HUES6 (cell line): ENCODE measurements around the gene UBB.

Source experiments
- H3K27ac ChIP-seq: 2 replicates; pipeline ENCODE4 v1.7.0; 2013; ENCODE audit warnings: low read depth, mild to moderate bottlenecking, low read length, inconsistent platforms
- H3K27me3 ChIP-seq: 2 replicates; pipeline ENCODE4 v1.6.1; 2013; ENCODE audit warnings: low read length; ENCODE audit not compliant: control insufficient read depth, insufficient read depth
- H3K36me3 ChIP-seq: 2 replicates; pipeline ENCODE4 v1.6.1; 2013; ENCODE audit warnings: low read length; ENCODE audit not compliant: control insufficient read depth, insufficient read depth
- H3K4me1 ChIP-seq: 2 replicates; pipeline ENCODE4 v1.6.1; 2013; ENCODE audit warnings: low read length; ENCODE audit not compliant: control insufficient read depth, insufficient read depth
- H3K4me3 ChIP-seq: 2 replicates; pipeline ENCODE4 v1.5.1; 2013; ENCODE audit warnings: low read depth, low read length
- H3K9ac ChIP-seq: one replicate; pipeline ENCODE4 v1.6.1; 2013; ENCODE audit warnings: mild to moderate bottlenecking, low read length
- H3K9me3 ChIP-seq: 2 replicates; pipeline ENCODE4 v1.6.1; 2013; ENCODE audit warnings: low read depth, low read length; ENCODE audit not compliant: control insufficient read depth, insufficient read depth

UBB gene

GRCh38 chr17:16380640-16381495 is at the start of gene UBB:
Gene UBB (plus strand): TSS chr17:16381091. CDS start chr17:16381908, 817 bp downstream.
- H3K36me3 ChIP-seq: peaks cover 21% of the 10 kb centered on the region
- H3K4me1 ChIP-seq: peaks cover 4% of the 10 kb centered on the region; the same call in 1 of the 2 replicates
- H3K27ac ChIP-seq: peak within 1 kb of the TSS; percentile 99

GRCh38 chr17:16338391-16338790 is 42.5 kb upstream of the UBB start:
- H3K36me3 ChIP-seq: peaks cover 13% of the 10 kb centered on the region
- H3K4me3 ChIP-seq: no peak overlapping the region

More at GRCh38 chr17:16380640-16381495, at the start of gene UBB:
- Histone ChIP-seq H3K9ac (peak within 1 kb of the TSS; percentile 98), H3K4me3 (peak within 1 kb of the TSS; percentile 75), H3K9me3 (no peaks in the 10 kb centered on the region), H3K27me3 (no peaks in the 10 kb centered on the region)

GRCh38 chr17:16339402-16339801 is 41.5 kb upstream of the UBB start:
- Histone ChIP-seq H3K9me3 (no peaks in the 10 kb centered on the region), H3K4me3 (no peak overlapping the region), H3K9ac (no peak overlapping the region), H3K36me3 (peaks cover 23% of the 10 kb centered on the region), H3K4me1 (no peaks in the 10 kb centered on the region), H3K27ac (no peak overlapping the region), H3K27me3 (no peaks in the 10 kb centered on the region)

More at GRCh38 chr17:16338391-16338790, 42.5 kb upstream of the UBB start:
- Histone ChIP-seq H3K9ac (no peak overlapping the region), H3K9me3 (no peaks in the 10 kb centered on the region), H3K4me1 (no peaks in the 10 kb centered on the region), H3K27ac (no peak overlapping the region), H3K27me3 (no peaks in the 10 kb centered on the region)

- Histone ChIP-seq H3K4me3 (no peak overlapping the region), H3K4me1 (no peaks in the 10 kb centered on the region), H3K27me3 (no peaks in the 10 kb centered on the region), H3K9ac (no peak overlapping the region), H3K36me3 (peaks cover 24% of the 10 kb centered on the region), H3K27ac (no peak overlapping the region), H3K9me3 (no peaks in the 10 kb centered on the region)
These were observed 40.9 kb upstream of the UBB start for GRCh38 chr17:16339959-16340358.

GRCh38 chr17:16342979-16343378 is 37.9 kb upstream of the UBB start:
- Histone ChIP-seq H3K27me3 (no peaks in the 10 kb centered on the region), H3K27ac (no peak overlapping the region), H3K9me3 (no peaks in the 10 kb centered on the region), H3K4me3 (no peak overlapping the region), H3K36me3 (peaks cover 47% of the 10 kb centered on the region), H3K4me1 (no peaks in the 10 kb centered on the region), H3K9ac (no peak overlapping the region)

- peaks cover 53% of the 10 kb centered on the region for H3K36me3 ChIP-seq
- no peaks in the 10 kb centered on the region for H3K27me3 ChIP-seq
- no peaks in the 10 kb centered on the region for H3K9me3 ChIP-seq
- H3K9ac ChIP-seq: no peak overlapping the region
- H3K27ac ChIP-seq: no peak overlapping the region
- no peak overlapping the region for H3K4me3 ChIP-seq
- H3K4me1 ChIP-seq: no peaks in the 10 kb centered on the region
These were observed 37.3 kb upstream of the UBB start for GRCh38 chr17:16343569-16343968.

GRCh38 chr17:16345565-16345964 is 35.3 kb upstream of the UBB start:
- Histone ChIP-seq H3K36me3 (peaks cover 66% of the 10 kb centered on the region), H3K27me3 (no peaks in the 10 kb centered on the region)

GRCh38 chr17:16346721-16347271 is 34.1 kb upstream of the UBB start:
- H3K4me3 ChIP-seq: no peak overlapping the region
- H3K4me1 ChIP-seq: peaks cover 7% of the 10 kb centered on the region
- H3K9me3 ChIP-seq: no peaks in the 10 kb centered on the region
- no peaks in the 10 kb centered on the region for H3K27me3 ChIP-seq
- no peak overlapping the region for H3K9ac ChIP-seq
- peaks cover 66% of the 10 kb centered on the region for H3K36me3 ChIP-seq
- no peak overlapping the region for H3K27ac ChIP-seq

More at GRCh38 chr17:16345565-16345964, 35.3 kb upstream of the UBB start:
- H3K9me3 ChIP-seq: no peaks in the 10 kb centered on the region
- no peaks in the 10 kb centered on the region for H3K4me1 ChIP-seq
- H3K27ac ChIP-seq: no peak overlapping the region
- no peak overlapping the region for H3K4me3 ChIP-seq
- H3K9ac ChIP-seq: no peak overlapping the region

- Histone ChIP-seq H3K27ac (no peak overlapping the region), H3K4me1 (peaks cover 8% of the 10 kb centered on the region), H3K36me3 (peaks cover 51% of the 10 kb centered on the region), H3K9me3 (no peaks in the 10 kb centered on the region), H3K27me3 (no peaks in the 10 kb centered on the region), H3K9ac (no peak overlapping the region), H3K4me3 (no peak overlapping the region)
These were observed 32.3 kb upstream of the UBB start for GRCh38 chr17:16348586-16348985.

GRCh38 chr17:16349431-16349830 is 31.5 kb upstream of the UBB start:
- H3K9ac ChIP-seq: no peak overlapping the region
- no peak overlapping the region for H3K27ac ChIP-seq
- peaks cover 8% of the 10 kb centered on the region for H3K4me1 ChIP-seq
- H3K4me3 ChIP-seq: no peak overlapping the region
- H3K36me3 ChIP-seq: peaks cover 43% of the 10 kb centered on the region
- H3K9me3 ChIP-seq: no peaks in the 10 kb centered on the region
- no peaks in the 10 kb centered on the region for H3K27me3 ChIP-seq

GRCh38 chr17:16351831-16352230 is 29.1 kb upstream of the UBB start:
- H3K4me3 ChIP-seq: peak overlapping the region; percentile 78
- H3K36me3 ChIP-seq: peaks cover 30% of the 10 kb centered on the region
- peak overlapping the region; percentile 91 for H3K9ac ChIP-seq
- peaks cover 12% of the 10 kb centered on the region for H3K4me1 ChIP-seq
- no peaks in the 10 kb centered on the region for H3K9me3 ChIP-seq
- no peak overlapping the region for H3K27ac ChIP-seq
- H3K27me3 ChIP-seq: no peaks in the 10 kb centered on the region
